Hepatocyte (in vitro differentiated cells): ENCODE data around the gene MAPKAP1. TPM values are rescaled to one million over a fixed set of nuclear protein-coding genes. Genes with fewer than 3 reads are reported as not detected.
A peak's percentile ranks its signal among the peaks of the same experiment; 100 is the strongest.

ENCODE experiments used
- DNase-seq: peaks from one replicate; pipeline ENCODE4 v3.0.0-alpha.2; 2016; ENCODE audit warnings: low spot score
- H2AFZ ChIP-seq: fragments of 200-600 bp; sonication (generic); 2 replicates; pipeline ENCODE4 v1.6.0; 2016; ENCODE audit warnings: antibody characterized with exemption, mild to moderate bottlenecking
- H3K27ac ChIP-seq: fragments of 200-600 bp; sonication (generic); 2 replicates; pipeline ENCODE4 v1.5.1; 2016; ENCODE audit warnings: mild to moderate bottlenecking
- H3K27me3 ChIP-seq: fragments of 200-600 bp; sonication (generic); 2 replicates; pipeline ENCODE4 v1.6.1; 2016
- H3K36me3 ChIP-seq: fragments of 200-600 bp; sonication (generic); replicated peaks from 2 replicates; pipeline ENCODE4 v1.5.1; 2016; ENCODE audit warnings: low read depth; ENCODE audit not compliant: insufficient read depth
- H3K4me1 ChIP-seq: fragments of 200-600 bp; sonication (generic); 2 replicates; pipeline ENCODE4 v1.5.1; 2016; ENCODE audit warnings: mild to moderate bottlenecking, moderate library complexity; ENCODE audit not compliant: insufficient read depth
- H3K4me2 ChIP-seq: fragments of 200-600 bp; sonication (generic); 2 replicates; pipeline ENCODE4 v1.6.0; 2016
- H3K4me3 ChIP-seq: fragments of 200-600 bp; sonication (generic); 2 replicates; pipeline ENCODE4 v1.5.1; 2016; ENCODE audit warnings: mild to moderate bottlenecking
- H3K79me2 ChIP-seq: fragments of 200-600 bp; sonication (generic); 2 replicates; pipeline ENCODE4 v1.6.0; 2017; ENCODE audit warnings: mild to moderate bottlenecking
- H3K9me2 ChIP-seq: fragments of 200-600 bp; sonication (generic); replicated peaks from 2 replicates; pipeline ENCODE4 v1.6.0; 2017; ENCODE audit warnings: mild to moderate bottlenecking; ENCODE audit not compliant: insufficient read depth
- H3K9me3 ChIP-seq: fragments of 200-600 bp; sonication (generic); 2 replicates; pipeline ENCODE4 v1.5.1; 2016; ENCODE audit warnings: low read depth, mild to moderate bottlenecking
- H4K20me1 ChIP-seq: fragments of 200-600 bp; sonication (generic); 2 replicates; pipeline ENCODE4 v1.6.0; 2016; ENCODE audit warnings: mild to moderate bottlenecking; ENCODE audit not compliant: insufficient read depth, poor library complexity, severe bottlenecking
- EZH2 ChIP-seq: fragments of 200-600 bp; sonication (generic); IDR thresholded peaks from 2 replicates; pipeline ENCODE4 v1.6.1; 2016; ENCODE audit warnings: antibody characterized with exemption, mild to moderate bottlenecking, borderline replicate concordance
- EZH2phosphoT487 ChIP-seq: fragments of 200-600 bp; sonication (generic); IDR thresholded peaks from one replicate; pipeline ENCODE4 v1.6.1; 2018; ENCODE audit warnings: antibody characterized with exemption, mild to moderate bottlenecking, low read depth, moderate library complexity; ENCODE audit not compliant: unreplicated experiment, severe bottlenecking
- WGBS: methylation state at CpG from one replicate; pipeline ENCODE4 v1.1.6; 2016; ENCODE audit warnings: low lambda C conversion rate; ENCODE audit errors: missing lambda C conversion rate; 5-methylcytosine and 5-hydroxymethylcytosine counted together
- polyA plus RNA-seq: library from polyadenylated mRNA; unstranded; fragments of >200 nt; fragmentation: Nextera tagmentation; extraction: Ambion mirVana; gene quantifications from 2 replicates; pipeline ENCODE4 v1.2.1, GENCODE V29; 2016
- total RNA-seq: library from RNA; depleted of rRNA; stranded (reverse); fragments of >200 nt; gene quantifications from 2 replicates; pipeline ENCODE4 v1.2.3, GENCODE V29; 2014
- TF ChIP-seq, protein P1 (sequence below): fragments of 200-600 bp; sonication (generic); IDR thresholded peaks from 2 replicates; pipeline ENCODE4 v1.5.1; 2016; ENCODE audit warnings: antibody characterized with exemption, mild to moderate bottlenecking; ENCODE audit not compliant: poor library complexity

Gene MAPKAP1
- total and polyA plus RNA-seq, 2 experiments from 2014 or later = 74.5 to 79.4 TPM

GRCh38 chr9:125730168-125730567 lies 23.2 kb upstream of the MAPKAP1 start:
- 87% methylated on average over 2 of the region's 2 CpGs for WGBS
- H3K4me3 ChIP-seq = no peak overlapping the region
- H3K4me2 ChIP-seq = no peak overlapping the region
- H3K27me3 ChIP-seq = no peaks in the 10 kb centered on the region
- no peak overlapping the region for H3K27ac ChIP-seq
- DNase-seq = no peak
- H3K4me1 ChIP-seq = no peaks in the 10 kb centered on the region
- no peaks in the 10 kb centered on the region for H3K36me3 ChIP-seq
- H3K9me2 ChIP-seq = no peaks in the 10 kb centered on the region
- no peaks in the 10 kb centered on the region for H3K79me2 ChIP-seq
- no peaks in the 10 kb centered on the region for H4K20me1 ChIP-seq
- H2AFZ ChIP-seq = no peak overlapping the region
- no peaks in the 10 kb centered on the region for H3K9me3 ChIP-seq
- TF ChIP-seq EZH2 (no peak), EZH2phosphoT487 (no peak)
- TF ChIP-seq, protein P1, sequence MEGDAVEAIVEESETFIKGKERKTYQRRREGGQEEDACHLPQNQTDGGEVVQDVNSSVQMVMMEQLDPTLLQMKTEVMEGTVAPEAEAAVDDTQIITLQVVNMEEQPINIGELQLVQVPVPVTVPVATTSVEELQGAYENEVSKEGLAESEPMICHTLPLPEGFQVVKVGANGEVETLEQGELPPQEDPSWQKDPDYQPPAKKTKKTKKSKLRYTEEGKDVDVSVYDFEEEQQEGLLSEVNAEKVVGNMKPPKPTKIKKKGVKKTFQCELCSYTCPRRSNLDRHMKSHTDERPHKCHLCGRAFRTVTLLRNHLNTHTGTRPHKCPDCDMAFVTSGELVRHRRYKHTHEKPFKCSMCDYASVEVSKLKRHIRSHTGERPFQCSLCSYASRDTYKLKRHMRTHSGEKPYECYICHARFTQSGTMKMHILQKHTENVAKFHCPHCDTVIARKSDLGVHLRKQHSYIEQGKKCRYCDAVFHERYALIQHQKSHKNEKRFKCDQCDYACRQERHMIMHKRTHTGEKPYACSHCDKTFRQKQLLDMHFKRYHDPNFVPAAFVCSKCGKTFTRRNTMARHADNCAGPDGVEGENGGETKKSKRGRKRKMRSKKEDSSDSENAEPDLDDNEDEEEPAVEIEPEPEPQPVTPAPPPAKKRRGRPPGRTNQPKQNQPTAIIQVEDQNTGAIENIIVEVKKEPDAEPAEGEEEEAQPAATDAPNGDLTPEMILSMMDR = no peak

GRCh38 chr9:125726456-125727132 lies 19.6 kb upstream of the MAPKAP1 start:
- H3K9me3 ChIP-seq = no peaks in the 10 kb centered on the region
- no peak overlapping the region for H3K27ac ChIP-seq
- no peaks in the 10 kb centered on the region for H3K9me2 ChIP-seq
- no peak overlapping the region for H3K4me2 ChIP-seq
- no peak overlapping the region for H2AFZ ChIP-seq
- no peaks in the 10 kb centered on the region for H3K36me3 ChIP-seq
- TF ChIP-seq, protein P1 = no peak
- TF ChIP-seq EZH2phosphoT487 (no peak), EZH2 (no peak)
- no peaks in the 10 kb centered on the region for H3K4me1 ChIP-seq
- H3K79me2 ChIP-seq = no peaks in the 10 kb centered on the region
- no peak for DNase-seq
- H4K20me1 ChIP-seq = no peaks in the 10 kb centered on the region
- WGBS = 91% methylated on average over 13 of the region's 13 CpGs
- H3K27me3 ChIP-seq = no peaks in the 10 kb centered on the region
- no peak overlapping the region for H3K4me3 ChIP-seq

DNA sequence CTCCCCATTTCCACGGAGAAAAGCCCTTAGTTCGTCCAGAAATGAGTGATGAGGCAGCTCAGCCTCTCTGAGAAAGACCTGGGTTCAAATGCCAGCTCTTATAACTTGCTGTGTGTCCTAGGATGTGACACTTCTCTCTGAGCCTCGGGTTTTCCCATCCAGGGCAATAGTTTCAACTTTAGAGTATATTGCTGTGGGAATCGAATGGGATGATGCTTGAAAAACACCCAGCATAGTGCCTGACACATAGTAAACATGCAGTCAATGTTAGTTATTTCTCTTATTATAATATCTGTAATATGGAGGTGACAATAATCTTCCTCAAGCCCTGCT lies 430 bp upstream of the MAPKAP1 start:
- no peak for DNase-seq
- Histone ChIP-seq H3K4me1 (peaks cover 11% of the 10 kb centered on the region), H4K20me1 (peaks cover 3% of the 10 kb centered on the region), H3K9me3 (no peaks in the 10 kb centered on the region), H3K27me3 (no peaks in the 10 kb centered on the region), H2AFZ (peak overlapping the region; percentile 89), H3K27ac (peak overlapping the region; percentile 59), H3K9me2 (no peaks in the 10 kb centered on the region), H3K4me3 (no peak overlapping the region), H3K36me3 (no peaks in the 10 kb centered on the region), H3K4me2 (peak overlapping the region; percentile 71), H3K79me2 (peaks cover 45% of the 10 kb centered on the region)
- TF ChIP-seq EZH2 (no peak), EZH2phosphoT487 (no peak)
- TF ChIP-seq, protein P1 = no peak
- 35% methylated on average over 4 of the region's 4 CpGs for WGBS

- Histone ChIP-seq H3K4me1 (peaks cover 11% of the 10 kb centered on the region), H2AFZ (peak overlapping the region; percentile 61), H3K4me3 (peak overlapping the region; percentile 94), H3K27me3 (no peaks in the 10 kb centered on the region), H3K9me3 (no peaks in the 10 kb centered on the region), H4K20me1 (peaks cover 3% of the 10 kb centered on the region), H3K9me2 (no peaks in the 10 kb centered on the region), H3K27ac (peak overlapping the region; percentile 70), H3K79me2 (peaks cover 60% of the 10 kb centered on the region), H3K4me2 (peak overlapping the region; percentile 94), H3K36me3 (no peaks in the 10 kb centered on the region)
- TF ChIP-seq, protein P1 = no peak
- no peak for TF ChIP-seq EZH2
- TF ChIP-seq EZH2phosphoT487 = no peak
- 82% methylated on average over 4 of the region's 4 CpGs for WGBS
- DNase-seq = no peak
Observed at GRCh38 chr9:125705893-125706292, 1.1 kb downstream of the MAPKAP1 start.
